HG03280 (cell line): Measurements from ENCODE around the gene GET4.
"Not testable (repeated sequence)": the region's sequence is repeated elsewhere in the genome, so short reads cannot be mapped to it uniquely, and the experiment has no call there.

Source experiments
- ATAC-seq: cut with Tn5 transposase; IDR thresholded peaks from one replicate; pipeline ENCODE4 v1.9.1; 2021; ENCODE audit warnings: mild to moderate bottlenecking, moderate library complexity; ENCODE audit not compliant: unreplicated experiment

The GET4 gene

GRCh38 chr7:911791-912480 is 35.6 kb downstream of the GET4 start:
- no peak for ATAC-seq

DNA sequence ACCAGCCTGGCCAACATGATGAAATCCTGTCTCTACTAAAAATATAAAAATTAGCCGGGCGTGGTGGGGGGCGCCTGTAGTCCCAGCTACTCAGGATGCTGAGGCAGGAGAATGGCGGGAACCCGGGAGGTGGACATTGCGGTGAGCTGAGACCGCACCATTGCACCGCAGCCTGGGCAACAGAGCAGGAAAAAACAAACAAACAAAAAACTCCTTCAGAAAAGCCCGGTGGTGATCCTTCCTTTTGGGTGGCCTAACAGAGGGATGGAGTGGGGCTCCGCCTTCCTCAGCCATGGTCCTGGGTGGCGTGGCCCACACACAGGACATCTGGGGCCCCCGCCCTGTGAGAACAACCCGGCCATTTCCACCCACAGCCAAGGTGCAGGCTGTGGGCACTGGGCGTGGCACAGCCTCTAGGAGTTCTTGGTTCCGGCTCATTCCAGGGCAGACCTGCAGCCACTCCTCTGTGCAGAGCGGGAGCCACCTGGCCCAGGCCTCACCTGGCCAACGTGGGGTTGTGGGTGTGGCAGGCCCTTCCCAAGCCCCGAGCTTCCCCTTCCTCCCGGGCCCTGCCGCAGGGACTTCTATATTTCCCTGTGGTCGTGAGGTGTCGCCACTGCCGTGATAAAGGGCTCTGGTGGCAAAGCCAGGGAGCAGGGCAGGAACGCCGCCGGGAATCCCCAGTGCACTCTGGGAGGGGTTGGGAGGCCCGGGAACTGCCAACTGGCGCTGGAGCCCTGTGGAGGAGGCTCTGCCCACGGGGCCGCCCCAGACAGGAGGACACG is 37.6 kb downstream of the GET4 start:
- ATAC-seq = no peak

GRCh38 chr7:914521-915194 is 38.3 kb downstream of the GET4 start:
- ATAC-seq = no peak

- ATAC-seq = no peak
Measured at GRCh38 chr7:915291-916218, 39.2 kb downstream of the GET4 start.

DNA sequence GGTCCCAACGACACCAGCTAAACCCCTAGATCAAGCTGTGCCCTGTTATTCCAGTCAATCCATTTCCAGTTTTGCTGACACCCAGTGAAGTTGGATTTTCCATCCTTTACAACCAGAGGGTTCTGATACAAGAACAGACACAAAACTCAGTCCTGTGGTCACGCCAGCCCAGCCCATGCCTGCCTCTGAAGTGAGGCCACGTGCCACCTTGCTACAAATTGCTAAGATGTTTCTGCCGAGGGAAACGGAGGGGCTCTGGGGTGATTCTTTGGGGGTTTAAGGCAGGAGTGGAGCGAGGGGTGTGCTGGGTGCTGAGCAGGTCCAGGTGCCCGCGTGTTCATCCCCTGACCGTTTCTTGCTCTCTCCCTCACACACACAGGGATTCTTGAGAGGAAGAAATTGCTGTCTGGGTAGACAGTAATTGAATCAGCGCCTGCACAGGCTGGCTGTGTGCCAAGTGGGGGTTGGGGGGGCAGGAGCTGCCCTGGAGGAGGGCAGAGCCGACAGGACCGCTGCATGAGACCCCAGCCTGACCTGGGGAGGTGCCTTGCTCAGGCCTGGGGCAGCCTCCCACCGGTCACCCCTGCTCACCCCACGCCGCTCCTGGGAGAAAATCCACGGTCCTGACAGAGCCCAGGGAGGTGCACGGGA is 40.1 kb downstream of the GET4 start:
- ATAC-seq = no peak

DNA sequence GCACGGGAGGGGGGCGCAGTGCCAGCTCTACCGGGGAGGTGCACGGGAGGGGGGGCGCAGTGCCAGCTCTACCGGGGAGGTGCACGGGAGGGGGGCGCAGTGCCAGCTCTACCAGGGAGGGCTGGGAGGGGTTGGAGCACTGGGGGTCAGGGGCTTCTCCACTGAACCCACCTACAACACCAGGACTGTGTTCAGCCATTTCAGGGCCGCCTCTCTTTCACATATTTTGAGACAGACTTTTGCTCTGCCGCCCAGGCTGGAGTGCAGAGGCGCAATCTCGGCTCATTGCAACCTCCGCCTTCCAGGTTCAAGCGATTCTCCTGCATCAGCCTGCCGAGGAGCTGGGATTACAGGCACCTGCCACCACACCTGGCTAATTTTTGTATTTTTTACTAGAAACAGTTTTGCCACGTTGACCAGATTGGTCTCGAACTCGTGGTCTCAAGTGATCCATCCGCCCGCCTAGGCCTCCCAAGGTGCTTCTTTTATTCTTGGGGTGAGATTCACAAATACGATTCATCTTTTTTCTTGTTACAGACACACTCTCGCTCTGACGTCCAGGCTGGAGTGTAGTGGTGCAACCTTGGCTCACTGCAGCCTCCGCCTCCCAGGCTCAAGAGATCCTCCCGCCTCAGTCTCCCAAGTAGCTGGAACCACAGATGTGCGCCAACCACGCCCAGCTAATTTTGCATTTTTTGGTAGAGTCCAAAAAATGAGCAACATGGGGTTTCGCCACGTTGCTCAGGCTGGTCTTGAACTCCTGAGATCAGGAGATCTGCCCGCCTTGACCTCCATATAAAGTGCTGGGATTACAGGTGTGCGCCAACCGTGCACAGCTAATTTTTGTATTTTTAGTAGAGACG is 41.1 kb downstream of the GET4 start:
- ATAC-seq = no peak

DNA sequence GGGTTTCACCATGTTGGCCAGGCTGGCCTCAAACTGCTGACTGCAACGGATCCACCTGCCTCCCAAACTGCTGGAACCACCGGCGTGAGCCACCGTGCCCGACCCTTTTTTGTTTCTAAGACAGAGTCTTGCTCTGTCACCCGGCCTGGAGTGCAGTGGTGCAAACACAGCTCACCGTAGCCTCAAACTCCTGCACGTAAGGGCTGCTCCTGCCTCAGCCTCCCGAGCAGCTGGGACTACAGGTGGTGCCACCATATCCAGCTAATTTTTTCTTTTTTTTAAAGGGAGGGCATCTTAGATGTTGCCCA is 41.7 kb downstream of the GET4 start:
- ATAC-seq = no peak

DNA sequence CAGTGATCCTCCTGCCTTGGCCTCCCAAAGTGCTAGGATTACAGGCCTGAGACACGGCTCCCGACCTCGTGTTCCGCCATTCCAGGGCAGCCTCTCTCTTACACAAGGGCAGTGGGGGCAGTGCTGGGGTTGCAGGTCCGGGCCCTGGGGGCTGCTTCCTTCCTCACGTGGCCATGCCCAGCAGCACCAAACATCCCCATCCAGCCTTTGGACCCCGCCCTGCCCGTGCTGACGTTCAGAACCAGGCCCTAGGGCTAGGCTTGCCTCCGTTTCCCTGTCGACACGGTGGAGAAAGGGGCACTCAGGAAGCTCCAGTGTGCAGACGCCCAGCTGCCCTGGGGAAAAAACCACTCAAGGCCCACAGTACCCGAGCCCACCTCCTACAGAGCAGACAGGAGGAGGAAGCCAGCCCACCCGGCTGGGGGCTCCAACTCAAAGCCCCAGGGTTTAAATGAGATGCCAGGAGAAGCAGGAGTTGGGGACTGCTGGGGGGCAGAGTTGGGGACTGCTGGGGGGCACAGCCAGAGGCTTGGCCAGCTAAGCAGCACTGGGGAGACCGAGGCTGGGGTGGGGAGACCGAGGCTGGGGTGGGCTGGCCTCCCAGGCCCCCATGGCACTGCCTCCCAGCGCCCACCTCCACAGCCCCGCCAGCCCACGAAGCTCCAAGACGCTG is 42.2 kb downstream of the GET4 start:
- no peak for ATAC-seq

DNA sequence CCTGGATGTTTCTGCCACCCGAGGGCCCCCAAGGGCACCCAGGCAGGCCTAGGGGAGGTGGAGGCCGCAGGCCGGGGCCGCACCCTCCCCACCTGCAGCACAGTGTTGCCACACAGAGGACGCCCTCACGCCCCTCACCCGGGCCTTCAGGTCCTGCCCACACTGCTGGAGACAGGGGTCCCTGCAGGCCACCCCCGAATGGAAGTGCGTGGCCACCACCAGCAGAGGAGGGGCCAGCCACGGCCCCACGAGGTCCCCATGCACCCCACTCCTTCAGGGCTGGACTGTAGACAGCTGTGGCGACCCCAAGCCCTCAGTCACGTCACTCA is 42.7 kb downstream of the GET4 start:
- no peak for ATAC-seq

DNA sequence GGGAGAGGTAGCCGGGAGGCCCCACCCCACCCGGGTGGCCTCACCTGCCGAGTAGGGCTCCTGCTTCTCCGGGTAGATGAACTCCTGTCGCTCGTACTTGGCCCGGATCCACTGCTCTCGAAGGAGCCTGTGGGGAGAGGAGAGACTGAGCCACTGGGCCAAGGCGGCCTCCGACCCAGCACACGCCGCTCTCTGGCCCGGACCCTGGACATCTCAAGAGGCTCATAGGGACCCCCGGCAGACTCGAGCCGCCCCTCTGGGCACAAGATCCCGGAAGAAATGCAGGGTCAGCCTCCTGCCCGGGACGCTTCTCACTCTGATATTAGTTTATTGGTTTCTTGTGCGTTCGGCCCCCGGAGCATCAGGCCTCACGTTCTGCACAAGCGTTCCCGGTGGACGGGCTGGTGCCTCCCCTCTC is 43.6 kb downstream of the GET4 start:
- no peak for ATAC-seq

DNA sequence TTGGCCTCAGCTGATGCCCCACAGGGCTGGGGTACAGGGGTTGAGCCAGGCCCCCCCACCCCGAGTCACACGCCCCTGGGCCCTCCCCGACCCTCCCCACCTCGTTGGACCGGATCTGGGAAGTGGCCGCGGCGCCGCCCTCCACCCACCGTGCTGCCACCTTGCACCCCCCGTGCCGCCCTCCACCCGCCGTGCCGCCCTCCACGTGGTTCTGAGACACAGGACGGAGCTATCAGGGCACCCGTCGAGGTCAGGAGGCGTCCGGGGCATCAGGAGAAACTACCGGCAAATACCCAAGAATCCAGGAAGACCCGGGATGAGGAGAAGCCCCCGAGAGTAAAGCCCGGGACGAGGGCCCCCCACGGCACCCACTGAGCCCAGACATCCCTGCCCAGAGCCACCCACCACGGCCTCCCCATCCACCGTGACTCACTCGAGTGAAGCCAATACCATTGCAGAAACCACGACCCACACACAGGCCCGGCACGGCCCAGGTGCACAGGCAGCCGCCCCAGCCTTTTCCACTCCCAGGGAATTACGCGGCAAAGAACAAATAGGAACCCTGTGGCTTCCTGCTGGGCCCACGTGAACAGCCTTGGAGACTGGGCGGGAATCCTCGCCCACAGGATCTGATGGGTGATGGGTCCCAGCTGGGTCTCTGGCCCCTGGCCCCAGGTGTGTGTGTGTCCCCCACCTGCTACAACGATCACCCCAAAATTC is 44.2 kb downstream of the GET4 start:
- ATAC-seq = no peak

DNA sequence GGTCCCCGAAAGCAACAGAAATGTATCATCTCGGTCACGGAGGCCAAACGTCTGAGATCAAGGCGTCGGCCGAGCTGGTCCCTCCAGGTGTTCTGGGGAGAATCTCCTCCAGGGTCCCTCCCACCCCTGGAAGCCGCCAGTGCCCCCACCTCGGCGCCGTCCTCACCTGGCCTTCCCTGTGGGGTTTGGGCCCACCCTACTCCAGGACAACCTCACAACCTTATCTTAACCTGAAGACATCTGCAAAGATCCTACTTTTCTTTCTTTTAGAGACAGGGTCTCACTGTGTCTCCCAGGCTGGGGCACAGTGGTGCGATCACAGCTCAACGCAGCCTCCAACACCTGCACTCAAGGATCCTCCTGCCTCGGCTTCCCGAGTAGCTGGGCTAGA is 44.7 kb downstream of the GET4 start:
- ATAC-seq = no peak

- no peak for ATAC-seq
Measured at GRCh38 chr7:921581-922333, 45.4 kb downstream of the GET4 start.

GRCh38 chr7:922334-923107 is 46.2 kb downstream of the GET4 start:
- ATAC-seq = peak; percentile 2

DNA sequence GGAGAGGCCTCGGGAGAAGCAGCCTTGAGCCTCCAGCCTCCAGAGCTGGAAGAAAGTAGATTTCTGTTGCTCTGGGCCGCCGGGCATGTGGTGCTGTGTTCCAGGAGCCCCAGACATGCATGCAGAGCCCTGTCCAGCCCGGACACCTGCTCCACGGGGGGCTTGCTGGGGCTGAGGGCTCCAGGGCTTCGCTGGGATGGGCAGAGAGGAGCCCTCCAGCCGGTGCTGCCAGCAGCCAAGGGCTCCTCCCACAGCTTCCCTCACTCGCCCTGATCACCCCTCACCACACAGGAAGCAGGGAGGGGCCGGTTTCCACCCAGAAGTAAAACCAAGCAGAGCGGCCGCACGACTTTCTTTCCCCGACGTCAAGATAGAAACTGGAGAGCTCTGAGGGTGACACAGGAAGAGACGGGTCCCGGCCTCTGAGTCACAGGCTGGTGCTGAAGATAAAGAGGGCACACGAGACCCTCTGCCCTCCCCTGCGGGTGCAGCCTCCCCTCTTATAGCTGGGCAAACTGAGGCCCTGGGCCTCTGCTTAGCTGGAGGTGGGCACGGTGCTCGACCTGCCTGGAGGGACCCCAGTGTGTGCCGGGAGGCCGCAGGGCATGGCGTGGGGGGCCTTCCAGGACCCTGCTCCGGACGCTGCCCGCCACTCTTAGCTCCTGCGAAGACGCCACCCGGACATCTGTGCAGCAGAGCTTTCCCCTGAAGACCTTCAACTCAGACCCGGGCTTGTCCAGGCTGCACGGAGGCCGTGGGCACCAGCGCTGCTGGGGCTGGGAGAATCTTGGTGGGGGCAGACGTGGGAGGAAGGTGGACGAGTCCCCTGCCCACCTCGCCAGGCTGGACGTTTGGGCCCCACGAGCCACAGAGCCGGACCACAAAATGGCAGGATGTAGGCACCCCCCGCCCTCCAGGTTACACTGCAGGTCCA is 47.0 kb downstream of the GET4 start:
- peak; percentile 79 for ATAC-seq

DNA sequence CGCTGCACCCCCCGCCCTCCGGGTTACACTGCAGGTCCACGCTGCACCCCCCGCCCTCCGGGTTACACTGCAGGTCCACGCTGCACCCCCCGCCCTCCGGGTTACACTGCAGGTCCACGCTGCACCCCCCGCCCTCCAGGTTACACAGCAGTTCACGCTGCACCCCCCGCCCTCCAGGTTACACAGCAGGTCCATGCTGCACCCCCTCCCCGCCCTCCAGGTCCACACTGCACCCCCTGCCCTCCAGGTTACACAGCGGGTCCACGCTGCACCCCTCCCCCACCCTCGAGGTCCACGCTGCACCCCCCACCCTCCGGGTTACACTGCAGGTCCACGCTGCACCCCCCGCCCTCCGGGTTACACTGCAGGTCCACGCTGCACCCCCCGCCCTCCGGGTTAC is 47.7 kb downstream of the GET4 start:
- not testable (repeated sequence) for ATAC-seq
